NCI-H1092 treated with DMSO at 0.1 percent for 48 hours (cell line): ENCODE data around the gene IL1RAPL1.
"Not testable (repeated sequence)": the region's sequence is repeated elsewhere in the genome, so short reads cannot be mapped to it uniquely, and the experiment has no call there.

Experiments used
- DNase-seq: peaks from one replicate; lab custom pipeline; 2025; lab: John Stamatoyannopoulos, UW

Gene IL1RAPL1

GRCh38 chrX:28628120-28628519, 40.9 kb downstream of the IL1RAPL1 start:
- no peak for DNase-seq

- no peak for DNase-seq
Measured at GRCh38 chrX:28638775-28639174, 51.5 kb downstream of the IL1RAPL1 start.

GRCh38 chrX:28639451-28639850, 52.2 kb downstream of the IL1RAPL1 start:
- no peak for DNase-seq

GRCh38 chrX:28649541-28649940, 62.3 kb downstream of the IL1RAPL1 start:
- DNase-seq, result no peak

- DNase-seq, result no peak
Measured at GRCh38 chrX:28651186-28651585, 63.9 kb downstream of the IL1RAPL1 start.

GRCh38 chrX:28659269-28659668, 72.0 kb downstream of the IL1RAPL1 start:
- DNase-seq, result no peak

GRCh38 chrX:28665778-28666177, 78.5 kb downstream of the IL1RAPL1 start:
- no peak for DNase-seq

GRCh38 chrX:28668303-28668702, 81.1 kb downstream of the IL1RAPL1 start:
- DNase-seq, result no peak

- DNase-seq, result no peak
Measured at GRCh38 chrX:28668957-28669356, 81.7 kb downstream of the IL1RAPL1 start.

- DNase-seq, result no peak
Measured at GRCh38 chrX:28670074-28670473, 82.8 kb downstream of the IL1RAPL1 start.

GRCh38 chrX:28675173-28675572, 87.9 kb downstream of the IL1RAPL1 start:
- DNase-seq, result no peak

- DNase-seq, result no peak
Measured at GRCh38 chrX:28693101-28693500, 105.9 kb downstream of the IL1RAPL1 start.

GRCh38 chrX:28697732-28698131, 110.5 kb downstream of the IL1RAPL1 start:
- DNase-seq, result no peak

GRCh38 chrX:28701222-28701621, 114.0 kb downstream of the IL1RAPL1 start:
- no peak for DNase-seq

GRCh38 chrX:28706964-28707363, 119.7 kb downstream of the IL1RAPL1 start:
- no peak for DNase-seq

- DNase-seq, result no peak
Measured at GRCh38 chrX:28709421-28709820, 122.2 kb downstream of the IL1RAPL1 start.

GRCh38 chrX:28717864-28718263, 130.6 kb downstream of the IL1RAPL1 start:
- DNase-seq, result no peak

GRCh38 chrX:28718450-28718849, 131.2 kb downstream of the IL1RAPL1 start:
- no peak for DNase-seq

GRCh38 chrX:28719620-28720019, 132.4 kb downstream of the IL1RAPL1 start:
- no peak for DNase-seq

GRCh38 chrX:28752330-28752729, 165.1 kb downstream of the IL1RAPL1 start:
- DNase-seq, result no peak

GRCh38 chrX:28756175-28756574, 168.9 kb downstream of the IL1RAPL1 start:
- no peak for DNase-seq

- no peak for DNase-seq
Measured at GRCh38 chrX:28756647-28757046, 169.4 kb downstream of the IL1RAPL1 start.

- no peak for DNase-seq
Measured at GRCh38 chrX:28757290-28757689, 170.0 kb downstream of the IL1RAPL1 start.

- DNase-seq, result not testable (repeated sequence)
Measured at GRCh38 chrX:28766561-28766960, 179.3 kb downstream of the IL1RAPL1 start.

- DNase-seq, result no peak
Measured at GRCh38 chrX:28773807-28774206, 186.6 kb downstream of the IL1RAPL1 start.
